ENCODE data around the gene NRM.
"Not testable (repeated sequence)": the region's sequence is repeated elsewhere in the genome, so short reads cannot be mapped to it uniquely, and the experiment has no call there.

The NRM gene

DNA sequence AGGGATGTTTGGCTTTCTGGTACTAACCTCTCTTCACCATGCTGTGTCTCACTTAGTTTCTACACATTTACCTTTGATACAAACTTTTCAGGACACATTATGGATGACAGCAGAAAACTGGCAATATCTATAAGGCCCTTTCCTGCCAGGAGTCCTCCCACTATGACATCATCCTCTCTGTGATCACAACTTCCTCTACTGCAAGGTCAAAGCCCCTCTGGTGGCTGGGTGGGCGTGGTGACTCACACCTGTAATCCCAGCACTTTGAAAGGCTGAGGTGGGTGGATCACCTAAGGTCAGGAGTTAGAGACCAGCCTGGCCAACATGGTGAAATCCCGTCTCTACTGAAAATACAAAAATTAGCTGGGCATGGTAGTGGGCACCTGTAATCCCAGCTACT is 24.5 kb downstream of the NRM start:
- DNase-seq (ENCODE audit: low spot score), result not testable (repeated sequence)

DNA sequence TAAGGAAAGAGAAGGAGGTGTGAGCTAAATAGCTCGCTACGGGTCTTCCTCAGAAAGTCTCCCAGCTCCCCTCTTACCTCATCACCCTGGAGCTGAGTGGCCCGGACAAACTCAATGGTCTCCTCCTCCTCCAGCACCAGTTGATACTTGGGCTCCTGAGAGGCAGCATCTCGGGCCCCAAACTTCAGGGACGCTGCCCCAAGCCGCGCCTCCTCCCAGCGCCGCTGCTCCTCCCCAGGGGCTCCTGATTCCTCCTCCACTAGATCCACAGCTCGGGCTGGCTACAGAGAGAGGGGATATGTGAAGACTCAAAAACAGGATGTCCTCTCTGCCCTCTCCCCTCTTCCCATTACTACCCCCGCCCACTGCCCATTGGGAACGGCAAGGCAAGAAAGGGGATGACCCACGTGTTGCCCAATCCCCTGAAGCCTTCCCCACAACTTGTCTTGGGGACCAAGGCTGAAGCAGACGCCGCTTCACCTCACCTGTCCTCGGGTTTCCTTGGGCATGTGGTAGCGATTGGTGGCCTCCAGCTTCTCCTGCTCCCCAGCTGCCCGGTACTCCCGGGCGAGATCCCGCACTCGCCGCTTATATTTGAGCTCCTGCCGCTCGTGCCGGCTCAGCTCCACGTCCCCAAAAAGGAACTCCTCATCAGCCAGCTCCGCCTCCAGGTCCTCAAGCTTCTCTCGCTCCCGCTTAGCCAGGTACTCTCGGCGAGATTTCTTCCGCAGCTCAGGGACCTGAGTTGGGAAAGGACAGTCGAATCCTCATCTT is 25.6 kb downstream of the NRM start:
- no peak for DNase-seq (ENCODE audit: low spot score)

DNA sequence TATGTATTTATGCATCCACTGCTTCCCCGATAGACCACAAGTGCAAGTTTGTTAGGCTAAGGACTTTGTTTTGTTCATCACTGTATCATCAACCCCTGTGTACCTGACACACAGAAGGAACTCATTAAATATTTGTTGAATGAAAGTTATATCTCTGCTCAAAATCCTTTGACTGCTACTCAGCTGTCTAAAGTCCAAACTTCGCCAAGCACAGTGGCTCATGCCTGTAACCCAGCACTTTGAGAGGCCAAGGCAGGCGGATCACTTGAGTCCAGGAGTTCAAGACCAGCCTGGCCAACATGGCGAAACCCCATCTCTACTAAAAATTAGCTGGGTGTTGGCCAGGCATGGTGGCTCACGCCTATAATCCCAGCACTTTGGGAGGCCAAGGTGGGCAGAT is 32.9 kb downstream of the NRM start:
- not testable (repeated sequence) for DNase-seq (ENCODE audit: low spot score)

DNA sequence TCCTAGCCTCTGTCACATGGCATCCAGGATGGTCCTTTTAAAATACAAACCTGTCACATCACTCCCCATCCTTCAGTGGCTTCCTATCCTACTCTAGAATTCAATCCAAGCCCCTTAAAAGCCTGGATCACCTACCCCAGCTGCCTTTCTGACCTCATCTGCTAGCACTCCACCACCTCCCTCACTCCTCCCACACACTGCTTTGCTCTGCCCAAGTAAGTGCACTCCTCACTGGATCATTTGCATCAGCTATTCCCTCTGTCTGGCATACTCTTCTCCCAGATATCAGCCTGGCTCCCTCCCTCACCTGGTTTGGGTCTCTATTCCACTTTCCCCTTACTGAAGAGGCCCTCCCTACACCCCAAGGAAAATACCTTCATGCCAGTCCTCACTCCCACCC is 33.3 kb downstream of the NRM start:
- DNase-seq (ENCODE audit: low spot score), result no peak

DNA sequence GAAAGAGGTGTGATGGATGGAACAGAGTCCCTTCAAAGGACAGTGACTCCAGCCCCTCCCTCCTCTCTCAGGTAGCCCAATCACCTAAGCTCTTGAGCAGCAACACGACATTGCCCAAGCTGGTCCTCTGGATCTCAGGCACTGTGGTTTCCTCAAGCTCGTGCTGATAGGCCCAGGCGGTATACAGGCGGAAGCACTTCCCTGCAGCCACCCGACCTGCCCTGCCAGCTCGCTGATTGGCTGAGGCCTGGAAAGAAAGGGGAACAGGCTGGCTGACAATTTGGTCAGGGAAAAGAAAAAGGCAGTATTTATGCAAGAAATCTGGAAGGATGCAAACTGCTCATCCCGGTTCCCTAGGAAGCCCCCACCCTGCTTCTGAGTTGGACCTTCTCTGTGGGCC is 34.3 kb downstream of the NRM start:
- DNase-seq (ENCODE audit: low spot score), result no peak

DNA sequence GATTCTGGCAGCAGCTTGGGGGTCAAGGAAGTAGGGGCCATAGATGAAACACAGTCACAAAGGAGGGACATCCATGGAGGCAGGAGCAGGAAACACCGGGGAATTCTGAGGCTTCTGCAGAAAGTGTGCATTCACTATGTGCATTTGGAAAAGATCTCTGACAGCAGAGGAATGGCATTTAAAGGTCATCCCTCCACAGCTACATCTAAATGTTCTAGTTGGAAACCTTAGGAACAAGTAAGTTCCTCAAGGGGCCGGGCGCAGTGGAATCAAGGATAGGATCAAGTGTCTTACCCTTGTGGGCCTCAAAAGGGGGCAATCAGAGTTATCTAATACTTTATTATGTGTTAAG is 35.1 kb downstream of the NRM start:
- no peak for DNase-seq (ENCODE audit: low spot score)

DNA sequence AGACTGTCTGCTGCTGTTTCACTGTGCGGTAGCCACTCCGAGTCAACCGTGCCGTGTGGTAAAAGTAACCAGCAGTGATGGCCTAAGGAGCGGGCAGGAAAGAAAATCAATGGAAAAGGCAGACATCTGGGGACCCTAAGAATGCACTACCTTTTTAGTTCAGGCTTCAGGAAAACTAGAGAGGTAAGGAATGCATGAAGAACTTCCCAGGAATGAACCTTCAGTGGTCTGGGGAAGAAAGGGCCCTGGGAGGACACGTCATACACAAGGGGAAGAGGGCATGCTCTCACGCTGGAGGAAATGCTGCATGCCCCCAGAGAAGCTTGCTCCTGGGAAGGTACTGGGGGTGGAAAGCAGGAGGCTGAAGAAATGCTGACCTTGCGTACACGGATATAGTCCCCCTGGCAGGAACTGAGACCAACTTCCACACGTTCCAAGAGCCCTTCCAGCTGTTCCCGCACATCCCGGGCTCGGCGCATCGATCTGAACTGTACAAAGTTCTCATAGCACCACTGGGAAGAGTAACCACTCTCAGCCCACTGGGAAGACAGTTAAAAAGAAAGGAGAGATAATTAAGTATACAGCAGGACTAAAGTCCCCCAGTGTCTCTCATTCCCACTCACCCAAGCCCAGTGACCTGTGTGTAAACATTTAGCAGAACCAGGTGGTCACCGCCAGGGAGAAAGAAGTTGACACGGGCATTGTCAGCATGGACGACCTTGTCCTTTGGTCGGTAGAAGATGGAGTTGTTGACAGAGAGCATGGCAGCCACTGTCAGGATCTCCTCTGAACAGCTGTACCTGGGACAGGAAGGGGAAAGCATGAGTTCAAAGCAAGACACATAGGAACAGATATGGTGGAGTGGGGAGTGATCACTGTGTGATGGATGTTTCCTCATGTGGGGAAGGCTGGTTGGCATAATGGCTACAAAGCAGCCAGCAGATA is 35.7 kb downstream of the NRM start:
- no peak for DNase-seq (ENCODE audit: low spot score)

DNA sequence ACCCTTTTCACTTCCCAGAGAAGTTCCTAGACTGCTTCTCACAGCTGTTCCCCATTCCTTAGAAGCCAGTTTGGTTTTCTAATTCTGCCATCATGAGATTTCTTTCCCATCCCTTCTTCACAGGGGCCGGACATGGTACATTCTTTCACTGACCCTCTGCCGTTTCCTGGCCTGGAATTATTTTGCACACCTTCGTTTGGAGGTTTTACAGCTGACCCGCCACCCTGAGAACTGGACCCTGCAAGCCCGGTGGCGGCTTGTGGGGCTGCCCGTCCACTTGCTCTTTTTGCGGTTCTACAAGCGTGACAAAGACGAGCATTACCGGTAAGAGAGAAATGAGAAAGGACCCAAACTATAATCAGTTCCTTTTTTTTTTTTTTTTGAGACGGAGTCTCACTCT is 39.6 kb downstream of the NRM start:
- no peak for DNase-seq (ENCODE audit: low spot score)

DNA sequence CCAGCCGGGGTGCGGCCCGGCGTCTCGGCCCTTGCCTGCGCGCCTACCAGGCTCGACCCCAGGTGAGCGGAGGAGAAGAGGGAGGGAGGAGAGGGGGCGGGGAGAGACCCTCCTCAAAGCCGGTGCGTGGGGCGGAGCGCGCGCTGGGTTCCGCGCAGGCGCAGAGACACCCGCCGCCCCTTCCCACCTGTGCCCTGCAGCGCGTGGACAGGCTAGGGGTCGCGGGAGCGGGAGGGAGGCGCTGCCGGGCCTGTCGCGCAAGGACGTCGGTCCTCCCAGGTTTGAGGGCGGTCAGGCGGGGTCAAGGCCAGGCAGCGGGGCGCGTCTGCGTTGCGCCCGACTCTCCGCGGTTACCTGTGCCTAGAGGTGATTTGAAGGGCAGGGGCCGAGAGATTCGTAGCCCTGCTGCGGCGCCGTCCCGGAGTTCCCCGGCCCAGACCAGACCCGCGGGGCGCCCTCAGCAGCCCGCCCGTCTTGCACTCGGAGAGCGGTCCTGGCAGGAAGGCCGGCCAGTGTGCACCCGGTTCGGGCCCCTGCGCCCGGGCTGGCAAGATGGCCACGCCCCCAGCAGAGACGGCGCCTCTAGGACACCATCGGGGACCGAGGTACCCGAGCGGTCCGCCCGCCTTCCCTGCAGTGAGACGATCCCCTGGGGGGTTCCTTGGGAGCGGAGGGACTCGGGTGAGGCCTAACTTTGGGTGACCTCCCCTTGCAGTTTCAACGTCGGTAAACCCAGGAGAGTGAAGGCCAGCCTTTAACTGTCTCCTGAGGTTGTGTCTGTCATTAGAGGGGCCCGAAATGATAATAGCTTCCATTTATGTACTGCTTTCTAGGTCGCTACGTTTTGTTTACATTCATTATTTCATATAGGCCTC is 43.3 kb downstream of the NRM start:
- DNase-seq (ENCODE audit: low spot score), result peak; percentile 64

DNA sequence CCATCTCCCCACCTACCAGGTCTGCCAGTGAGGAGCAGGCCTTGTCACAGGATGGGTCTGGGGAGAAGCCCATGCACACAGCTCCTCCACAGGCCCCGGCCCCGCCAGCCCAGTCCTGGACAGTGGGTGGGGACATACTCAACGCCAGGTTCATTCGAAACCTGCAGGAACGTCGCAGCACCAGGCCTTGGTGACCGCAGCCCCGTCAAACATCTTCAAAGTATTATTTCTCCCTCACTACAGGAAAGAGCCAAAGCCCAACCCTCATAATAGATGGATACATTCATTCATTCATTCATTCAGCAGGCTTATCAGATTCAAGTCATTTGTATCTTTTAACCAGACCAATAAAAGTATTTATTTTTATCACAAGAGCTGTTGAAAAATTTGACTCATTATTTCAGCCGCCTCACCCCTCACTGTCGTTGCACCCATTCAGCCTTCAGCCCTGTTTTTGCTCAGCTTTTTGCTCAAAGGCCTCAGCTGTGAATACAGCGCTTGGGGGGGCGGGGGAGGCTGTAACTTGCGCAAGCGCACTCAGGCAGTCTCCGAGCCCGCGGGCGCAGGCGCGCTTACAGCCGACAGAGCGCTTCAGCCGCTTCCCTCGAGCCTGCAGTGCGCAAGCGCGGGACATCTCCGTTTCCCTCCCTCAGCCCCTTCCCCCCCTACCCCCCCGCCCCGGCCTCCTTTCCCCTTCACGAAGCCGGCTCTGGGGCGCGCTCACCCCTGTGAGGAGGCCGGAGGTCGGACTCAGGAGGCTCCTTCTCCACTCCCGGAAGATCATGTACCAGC is 44.1 kb downstream of the NRM start, which contains the start of gene C6orf136:
Gene C6orf136 (plus strand): TSS at position 684 of the 792 bp plus-strand sequence. CDS start 99 bp downstream, at position 783.
- peak; percentile 89 for DNase-seq (ENCODE audit: low spot score)

DNA sequence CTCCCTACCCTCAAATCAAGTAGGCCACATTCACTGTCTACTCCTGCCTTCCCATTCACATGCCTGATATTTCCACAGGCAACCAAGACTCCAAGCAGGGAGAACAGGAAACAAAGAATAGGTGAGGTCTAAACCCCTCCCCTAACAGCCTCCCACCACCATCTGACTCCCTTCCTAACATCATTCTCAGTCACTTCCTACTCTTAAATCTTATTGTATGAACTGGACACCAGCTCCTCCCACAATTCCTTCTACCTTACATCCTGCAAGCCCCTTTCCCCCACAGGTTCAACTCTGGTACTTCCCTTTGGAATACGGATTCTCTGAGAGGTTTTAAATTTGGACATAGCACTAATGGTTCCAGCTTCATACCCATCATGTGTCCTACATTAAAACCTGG is 44.8 kb downstream of the NRM start:
- no peak for DNase-seq (ENCODE audit: low spot score)

DNA sequence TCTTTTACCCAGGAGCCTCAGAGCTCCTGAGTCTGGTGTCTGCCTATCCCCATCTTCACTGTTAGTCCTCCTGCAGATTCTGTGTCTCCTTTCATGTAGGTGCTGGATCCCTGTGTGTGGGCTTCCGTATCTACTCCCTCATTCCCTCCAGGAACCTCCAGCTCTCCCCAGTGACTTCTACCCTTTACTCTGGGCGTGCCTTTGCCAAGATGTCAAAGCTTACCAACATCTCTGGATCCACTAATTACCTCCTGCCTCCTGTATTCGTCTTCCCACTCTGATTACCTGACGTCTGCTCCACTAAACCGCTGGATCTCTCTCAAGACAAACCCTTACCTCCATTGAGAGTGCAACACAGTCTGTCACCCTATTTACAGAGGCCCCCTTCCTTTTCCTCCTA is 46.0 kb downstream of the NRM start:
- no peak for DNase-seq (ENCODE audit: low spot score)

DNA sequence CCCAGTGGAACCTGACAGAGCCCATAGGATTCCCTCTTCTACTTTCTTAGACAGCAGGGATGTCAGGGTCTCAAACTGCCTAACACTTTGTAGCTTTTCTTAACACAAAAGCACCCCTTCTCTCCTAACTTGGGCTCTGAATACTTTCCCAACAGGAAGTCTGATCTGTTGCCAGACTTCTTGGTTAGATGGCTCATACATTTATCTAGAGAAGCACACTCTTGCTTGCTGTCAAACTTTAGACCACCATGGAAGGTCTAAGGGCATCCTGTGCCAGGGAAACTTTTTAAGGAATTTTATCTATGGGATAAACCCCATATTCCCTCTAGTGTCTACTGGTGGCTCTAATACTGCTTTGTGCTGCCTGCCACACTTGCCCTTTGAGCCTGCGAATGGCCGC is 47.1 kb downstream of the NRM start:
- DNase-seq (ENCODE audit: low spot score), result no peak

DNA sequence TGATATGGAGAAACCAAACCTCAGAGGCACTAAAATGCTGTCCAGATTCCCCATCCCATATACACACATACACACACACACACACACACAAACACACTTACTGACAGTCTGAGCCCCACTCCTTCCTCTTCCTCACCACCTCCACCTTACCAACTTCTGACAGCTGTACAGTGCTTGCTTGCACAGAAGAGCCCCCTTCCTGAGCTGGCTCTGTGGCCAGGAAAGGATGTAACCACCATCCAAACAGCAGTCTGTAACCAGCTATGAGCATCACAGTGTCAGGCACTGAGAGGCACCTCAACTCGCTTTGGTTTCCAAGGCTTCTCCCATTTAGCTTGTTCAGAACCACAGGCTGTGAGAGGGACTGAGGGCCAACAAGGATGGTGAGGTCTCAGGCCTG is 49.7 kb downstream of the NRM start:
- no peak for DNase-seq (ENCODE audit: low spot score)

DNA sequence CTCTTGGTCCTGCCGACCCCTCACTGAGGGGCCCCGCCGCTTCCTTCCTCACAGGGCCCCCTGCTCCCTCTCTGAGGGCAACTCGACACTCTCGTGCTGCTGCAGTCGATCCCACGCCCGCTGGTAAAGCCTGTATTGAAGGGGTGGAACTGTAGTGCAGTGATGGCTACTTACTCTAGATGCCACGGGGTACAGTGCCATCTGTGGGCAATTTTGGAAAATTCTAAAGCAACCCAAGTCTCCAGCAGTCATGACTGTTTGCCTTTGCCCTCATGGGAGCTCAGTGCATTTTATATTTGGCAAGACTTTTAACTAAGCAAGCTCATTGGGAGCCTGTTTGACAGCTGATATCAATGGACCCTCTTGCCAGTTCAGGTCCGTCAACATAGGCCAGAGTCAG is 50.3 kb downstream of the NRM start:
- no peak for DNase-seq (ENCODE audit: low spot score)
